Upper lobe of left lung (tissue), 4 donors: ENCODE results near the gene LCORL.

Experiments used
- CTCF ChIP-seq, 6 experiments: fragments of 450-650 bp in 4 of 6; fragments of 200-600 bp in 2 of 6; sonication (generic) in 2 of 6; IDR thresholded peaks; one replicate each; pipeline ENCODE4 v1.5.1; 2016 to 2019; ENCODE audit warnings: antibody characterized with exemption in 6 of 6
- EP300 ChIP-seq, 4 donors: sonication (generic); formaldehyde crosslinking; IDR thresholded peaks; one replicate each; pipeline ENCODE4 v1.5.1; 2017; ENCODE audit warnings: antibody characterized with exemption in 4 of 4, control low read depth in 2 of 4
- POLR2A ChIP-seq, 4 donors: fragments of 450-650 bp; IDR thresholded peaks; one replicate each; pipeline ENCODE4 v1.5.1; 2016 to 2017; ENCODE audit warnings: antibody characterized with exemption in 4 of 4, mild to moderate bottlenecking in 2 of 4

GRCh38 chr4:17920681-17921080 is 100.9 kb downstream of the LCORL start:
- TF ChIP-seq CTCF (IDR thresholded peaks at IDR 0.05) (no peak), POLR2A (IDR thresholded peaks at IDR 0.05) (no peak), EP300 (IDR thresholded peaks at IDR 0.05) (no peak)
